Fibroblast of lung (primary cell): ENCODE measurements around the gene DLG2. TPM values are rescaled to one million over a fixed set of nuclear protein-coding genes. Genes with fewer than 3 reads are reported as not detected.

Experiments
- DNase-seq, 2 donors: peaks; one replicate each; pipeline versions ENCODE4 v3.0.0 to v3.0.0-alpha.2; 2010; ENCODE audit warnings: low read depth in 2 of 2
- H2AFZ ChIP-seq: 2 replicates; pipeline ENCODE4 v1.5.1; 2012; ENCODE audit warnings: low read length, control low read depth, inconsistent platforms
- H3K27ac ChIP-seq: 2 replicates; pipeline ENCODE4 v1.5.1; 2011; ENCODE audit warnings: low read length, control low read depth; ENCODE audit not compliant: insufficient read depth
- H3K27me3 ChIP-seq: 2 replicates; pipeline ENCODE4 v1.5.1; 2011; ENCODE audit warnings: mild to moderate bottlenecking, low read length; ENCODE audit not compliant: control insufficient read depth, insufficient read depth
- H3K36me3 ChIP-seq: 2 replicates; pipeline ENCODE4 v1.5.1; 2011; ENCODE audit warnings: low read length; ENCODE audit not compliant: control insufficient read depth, insufficient read depth
- H3K4me1 ChIP-seq: 2 replicates; pipeline ENCODE4 v1.5.1; 2011; ENCODE audit warnings: low read length; ENCODE audit not compliant: control insufficient read depth, insufficient read depth; ENCODE audit errors: extremely low read depth
- H3K4me2 ChIP-seq: 2 replicates; pipeline ENCODE4 v1.5.1; 2011; ENCODE audit warnings: low read length, control low read depth; ENCODE audit not compliant: insufficient read depth; ENCODE audit errors: extremely low read depth
- H3K4me3 ChIP-seq, 4 experiments: fragments of 200-600 bp in 1 of 4; sonication (generic) in 1 of 4; replicated peaks in 1 of 4; 2 replicates each; pipeline ENCODE4 v1.5.1; 2011 to 2016; ENCODE audit warnings: low read length in 4 of 4, low read depth in 3 of 4, mild to moderate bottlenecking in 3 of 4, control low read depth in 2 of 4, inconsistent platforms in 1 of 4, mixed read lengths in 1 of 4; ENCODE audit not compliant: insufficient read depth in 1 of 4; ENCODE audit errors: control extremely low read depth in 1 of 4
- H3K79me2 ChIP-seq: 2 replicates; pipeline ENCODE4 v1.5.1; 2012; ENCODE audit warnings: mild to moderate bottlenecking, low read length, inconsistent platforms; ENCODE audit not compliant: control insufficient read depth, insufficient read depth
- H3K9ac ChIP-seq: 2 replicates; pipeline ENCODE4 v1.5.1; 2011; ENCODE audit warnings: mild to moderate bottlenecking, low read length, control low read depth; ENCODE audit not compliant: insufficient read depth
- H3K9me3 ChIP-seq: 2 replicates; pipeline ENCODE4 v1.5.1; 2012; ENCODE audit warnings: low read depth, low read length; ENCODE audit not compliant: control insufficient read depth, insufficient read depth
- H4K20me1 ChIP-seq: 2 replicates; pipeline ENCODE4 v1.5.1; 2011; ENCODE audit warnings: low read length; ENCODE audit not compliant: control insufficient read depth, insufficient read depth; ENCODE audit errors: extremely low read depth
- EZH2 ChIP-seq: IDR thresholded peaks from 2 replicates; pipeline ENCODE4 v1.5.1; 2012; ENCODE audit warnings: low read length, control low read depth, mild to moderate bottlenecking; ENCODE audit errors: missing control alignments
- polyA plus RNA-seq, 2 donors: library from polyadenylated mRNA; depleted of rRNA in 1 of 2; stranded (reverse) in 1 of 2; unstranded in 1 of 2; fragments of >200 nt; gene quantifications; 2 replicates each; pipeline ENCODE4 v1.2.1, GENCODE V29; 2011 to 2012; ENCODE audit warnings: missing spikeins in 1 of 2
- total RNA-seq: library from RNA; depleted of rRNA; stranded (reverse); fragments of >200 nt; gene quantifications from 2 replicates; pipeline ENCODE4 v1.2.1, GENCODE V29; 2014
- TF ChIP-seq, protein P1 (sequence below), 2 donors: IDR thresholded peaks in 1 of 2; conservative IDR thresholded peaks in 1 of 2; 1 replicate in 1 of 2; 2 replicates in 1 of 2; pipeline ENCODE4 v1.5.1; 2011 to 2012; ENCODE audit warnings: low read length in 2 of 2, control low read depth in 1 of 2, inconsistent platforms in 1 of 2, low read depth in 1 of 2, mild to moderate bottlenecking in 1 of 2

DLG2 gene
- total and polyA plus RNA-seq, 2 donors (not counting 1 experiment from before 2014, with no cell fraction given), result 0.77 to 2.3 TPM

DNA sequence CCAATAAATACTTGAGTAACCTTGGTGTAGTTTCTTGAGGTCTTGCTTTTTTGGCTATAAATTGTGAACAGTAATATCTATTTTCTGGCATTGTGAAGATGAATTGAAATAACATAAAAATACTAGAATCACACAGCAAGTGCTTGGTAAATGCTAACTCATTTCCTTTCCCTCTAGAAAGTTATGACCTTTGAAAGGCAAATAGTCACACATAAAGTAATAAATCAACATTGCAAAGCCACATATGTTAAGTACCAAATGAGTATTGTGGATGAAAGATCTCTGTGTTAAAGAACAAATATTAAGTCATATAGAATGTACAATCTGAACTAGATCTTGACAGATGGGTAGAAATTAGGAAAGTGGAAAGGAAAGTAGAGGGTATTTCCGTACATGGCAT lies 1781.3 kb downstream of the DLG2 start:
- Histone ChIP-seq H3K79me2 (no peaks in the 10 kb centered on the region), H3K27ac (no peak overlapping the region), H3K9ac (no peak overlapping the region), H3K4me3 (no peak overlapping the region), H3K4me1 (no peaks in the 10 kb centered on the region), H2AFZ (no peak overlapping the region), H4K20me1 (no peaks in the 10 kb centered on the region), H3K36me3 (no peaks in the 10 kb centered on the region), H3K4me2 (no peak overlapping the region), H3K27me3 (no peaks in the 10 kb centered on the region), H3K9me3 (no peaks in the 10 kb centered on the region)
- no peak for DNase-seq
- TF ChIP-seq, protein P1, sequence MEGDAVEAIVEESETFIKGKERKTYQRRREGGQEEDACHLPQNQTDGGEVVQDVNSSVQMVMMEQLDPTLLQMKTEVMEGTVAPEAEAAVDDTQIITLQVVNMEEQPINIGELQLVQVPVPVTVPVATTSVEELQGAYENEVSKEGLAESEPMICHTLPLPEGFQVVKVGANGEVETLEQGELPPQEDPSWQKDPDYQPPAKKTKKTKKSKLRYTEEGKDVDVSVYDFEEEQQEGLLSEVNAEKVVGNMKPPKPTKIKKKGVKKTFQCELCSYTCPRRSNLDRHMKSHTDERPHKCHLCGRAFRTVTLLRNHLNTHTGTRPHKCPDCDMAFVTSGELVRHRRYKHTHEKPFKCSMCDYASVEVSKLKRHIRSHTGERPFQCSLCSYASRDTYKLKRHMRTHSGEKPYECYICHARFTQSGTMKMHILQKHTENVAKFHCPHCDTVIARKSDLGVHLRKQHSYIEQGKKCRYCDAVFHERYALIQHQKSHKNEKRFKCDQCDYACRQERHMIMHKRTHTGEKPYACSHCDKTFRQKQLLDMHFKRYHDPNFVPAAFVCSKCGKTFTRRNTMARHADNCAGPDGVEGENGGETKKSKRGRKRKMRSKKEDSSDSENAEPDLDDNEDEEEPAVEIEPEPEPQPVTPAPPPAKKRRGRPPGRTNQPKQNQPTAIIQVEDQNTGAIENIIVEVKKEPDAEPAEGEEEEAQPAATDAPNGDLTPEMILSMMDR (conservative IDR thresholded peaks at IDR 0.05 in 1 of 2, IDR thresholded peaks at IDR 0.05 in 1 of 2; ENCODE audit: low read depth in 1 of 2, low read length in 2 of 2), result no peak
- TF ChIP-seq EZH2, result no peak

DNA sequence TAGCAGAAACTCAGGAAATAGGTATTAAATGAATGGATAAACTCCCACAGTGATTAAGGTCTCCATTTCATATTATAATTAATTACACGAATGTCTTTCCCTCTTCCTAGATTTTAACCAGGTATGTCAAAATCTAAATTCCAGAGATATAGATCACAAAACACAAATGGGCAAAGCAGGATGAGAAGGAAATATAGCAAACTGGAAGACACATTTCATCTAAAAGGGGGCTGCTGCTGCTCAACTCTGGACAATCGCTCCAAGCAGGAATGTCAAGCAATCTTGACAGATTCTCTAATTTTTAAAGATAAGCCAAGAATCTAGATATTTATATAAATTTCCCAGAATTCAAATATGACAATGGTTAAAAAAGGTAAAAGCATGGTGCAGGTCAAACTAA lies 1786.8 kb downstream of the DLG2 start:
- no peaks in the 10 kb centered on the region for H3K79me2 ChIP-seq
- no peaks in the 10 kb centered on the region for H3K36me3 ChIP-seq
- no peaks in the 10 kb centered on the region for H4K20me1 ChIP-seq
- no peaks in the 10 kb centered on the region for H3K4me1 ChIP-seq
- no peak for DNase-seq
- no peaks in the 10 kb centered on the region for H3K9me3 ChIP-seq
- H3K4me2 ChIP-seq, result no peak overlapping the region
- no peaks in the 10 kb centered on the region for H3K27me3 ChIP-seq
- no peak overlapping the region for H3K27ac ChIP-seq
- no peak overlapping the region for H3K9ac ChIP-seq
- H3K4me3 ChIP-seq, result no peak overlapping the region
- no peak overlapping the region for H2AFZ ChIP-seq
- TF ChIP-seq, protein P1 (conservative IDR thresholded peaks at IDR 0.05 in 1 of 2, IDR thresholded peaks at IDR 0.05 in 1 of 2; ENCODE audit: low read depth in 1 of 2, low read length in 2 of 2), result no peak
- TF ChIP-seq EZH2, result no peak

DNA sequence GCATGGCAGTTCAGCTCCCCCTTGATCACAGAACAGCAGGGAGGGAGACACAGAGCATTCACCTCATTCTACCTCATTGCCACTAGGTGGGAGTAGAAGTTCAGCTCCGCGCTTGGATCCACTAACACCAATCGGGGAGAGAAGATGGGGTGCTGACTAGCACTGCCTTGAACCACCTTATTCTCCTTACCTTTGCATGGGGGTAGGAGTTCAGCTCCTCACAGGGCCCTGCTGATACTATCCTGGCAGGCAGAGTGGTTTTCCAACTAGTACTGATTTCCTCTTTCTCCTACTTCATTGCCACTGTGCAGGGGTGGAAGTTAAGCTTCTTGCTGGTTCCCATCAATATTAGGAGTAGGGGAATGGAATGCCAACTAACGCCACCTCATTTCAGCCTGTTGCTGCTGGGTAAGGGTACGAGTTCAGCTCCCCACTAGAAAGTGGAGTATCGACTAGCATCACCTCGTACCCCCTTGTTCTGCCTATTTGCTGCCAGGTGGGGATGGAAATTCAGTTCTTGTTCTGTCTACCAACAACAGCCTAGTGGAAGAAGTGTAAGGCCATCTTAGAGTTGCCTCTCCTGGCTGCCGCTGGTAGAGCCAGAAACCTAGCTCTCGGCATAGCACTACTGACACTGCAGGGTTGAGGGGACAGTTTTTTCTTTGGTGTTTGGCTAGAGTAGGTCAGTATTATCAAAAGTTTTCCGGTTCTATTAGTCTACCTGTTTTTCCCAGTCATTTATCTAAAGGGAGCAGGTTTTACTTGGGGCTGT lies 1790.1 kb downstream of the DLG2 start:
- Histone ChIP-seq H3K4me1 (no peaks in the 10 kb centered on the region), H3K27me3 (no peaks in the 10 kb centered on the region), H3K9ac (no peak overlapping the region), H3K36me3 (no peaks in the 10 kb centered on the region), H3K4me3 (no peak overlapping the region), H3K79me2 (no peaks in the 10 kb centered on the region), H2AFZ (no peak overlapping the region), H3K4me2 (no peak overlapping the region), H4K20me1 (no peaks in the 10 kb centered on the region), H3K9me3 (no peaks in the 10 kb centered on the region), H3K27ac (no peak overlapping the region)
- TF ChIP-seq EZH2, result no peak
- TF ChIP-seq, protein P1 (conservative IDR thresholded peaks at IDR 0.05 in 1 of 2, IDR thresholded peaks at IDR 0.05 in 1 of 2; ENCODE audit: low read depth in 1 of 2, low read length in 2 of 2), result peak; percentile 73 to 77
- DNase-seq, result peak; percentile 37 to 51
